Activated T-helper 1 cell treated with anti-CD3 and anti-CD28 coated beads, Interleukin-12 subunit alpha, Interleukin-12 subunit beta, Interleukin-2, Interleukin-4 antibody, amounts not matched to agents 30 ng/mL and 10 ng/mL and 1 ng/mL, durations not matched to agents 14 hours and 24 hours and 36 hours (primary cell): ENCODE data around the gene ADARB2. TPM values are rescaled to one million over a fixed set of nuclear protein-coding genes. Genes with fewer than 3 reads are reported as not detected.
"Not testable (repeated sequence)": the region's sequence is repeated elsewhere in the genome, so short reads cannot be mapped to it uniquely, and the experiment has no call there.

Experiments
- DNase-seq: peaks from one replicate; pipeline ENCODE4 v3.0.0; 2021; ENCODE audit warnings: low spot score
- H3K27ac Mint-ChIP-seq: one replicate; pipeline ENCODE4 v1.8.0; 2021; ENCODE audit warnings: mild to moderate bottlenecking, mixed read lengths
- H3K27me3 Mint-ChIP-seq: one replicate; pipeline ENCODE4 v1.8.0; 2022; ENCODE audit warnings: mild to moderate bottlenecking, moderate library complexity, mixed read lengths; ENCODE audit not compliant: insufficient read depth
- H3K36me3 Mint-ChIP-seq: one replicate; pipeline ENCODE4 v1.8.0; 2021; ENCODE audit warnings: low read depth, mixed read lengths
- H3K4me1 Mint-ChIP-seq: one replicate; pipeline ENCODE4 v1.8.0; 2021; ENCODE audit warnings: low read depth, mixed read lengths
- H3K4me3 Mint-ChIP-seq: one replicate; pipeline ENCODE4 v1.8.0; 2021; ENCODE audit warnings: mild to moderate bottlenecking, moderate library complexity, mixed read lengths
- H3K9me3 Mint-ChIP-seq: one replicate; pipeline ENCODE4 v1.8.0; 2021; ENCODE audit warnings: mixed read lengths
- intact Hi-C: fragments of 100-400 bp; cut with micrococcal nuclease; formaldehyde crosslinking; loops from one replicate; pipeline ENCODE4 v1.15.1; 2024
- total RNA-seq: library from RNA; stranded (reverse); gene quantifications from 2 replicates; pipeline ENCODE4 v1.2.3, GENCODE V29; 2022

The ADARB2 gene
- total RNA-seq, 1 donor from 2014 or later: 0.05 TPM

GRCh38 chr10:1402816-1403507 is 334.4 kb downstream of the ADARB2 start:
- intact Hi-C loops: no loop called here
- Mint-ChIP-seq H3K27ac (no peak overlapping the region), H3K4me1 (no peaks in the 10 kb centered on the region), H3K9me3 (no peaks in the 10 kb centered on the region), H3K36me3 (no peaks in the 10 kb centered on the region), H3K4me3 (no peak overlapping the region), H3K27me3 (no peaks in the 10 kb centered on the region)
- no peak for DNase-seq

GRCh38 chr10:1402016-1402770 is 335.1 kb downstream of the ADARB2 start:
- Mint-ChIP-seq H3K4me1 (no peaks in the 10 kb centered on the region), H3K36me3 (no peaks in the 10 kb centered on the region), H3K27me3 (no peaks in the 10 kb centered on the region), H3K9me3 (no peaks in the 10 kb centered on the region), H3K27ac (no peak overlapping the region), H3K4me3 (no peak overlapping the region)
- DNase-seq: no peak
- intact Hi-C loops: no loop called here

GRCh38 chr10:1401071-1401965 is 336.0 kb downstream of the ADARB2 start:
- Mint-ChIP-seq H3K4me1 (no peaks in the 10 kb centered on the region), H3K9me3 (no peaks in the 10 kb centered on the region), H3K36me3 (no peaks in the 10 kb centered on the region), H3K27ac (no peak overlapping the region), H3K4me3 (no peak overlapping the region), H3K27me3 (no peaks in the 10 kb centered on the region)
- no peak for DNase-seq
- intact Hi-C loops: no loop called here

GRCh38 chr10:1400101-1401070 is 336.9 kb downstream of the ADARB2 start:
- H3K36me3 Mint-ChIP-seq: no peaks in the 10 kb centered on the region
- H3K4me3 Mint-ChIP-seq: no peak overlapping the region
- no peaks in the 10 kb centered on the region for H3K9me3 Mint-ChIP-seq
- H3K27me3 Mint-ChIP-seq: no peaks in the 10 kb centered on the region
- intact Hi-C loops: no loop called here
- no peaks in the 10 kb centered on the region for H3K4me1 Mint-ChIP-seq
- no peak for DNase-seq
- H3K27ac Mint-ChIP-seq: no peak overlapping the region

- no peak for DNase-seq
- Mint-ChIP-seq H3K9me3 (no peaks in the 10 kb centered on the region), H3K4me3 (no peak overlapping the region), H3K4me1 (no peaks in the 10 kb centered on the region), H3K36me3 (no peaks in the 10 kb centered on the region), H3K27ac (no peak overlapping the region), H3K27me3 (no peaks in the 10 kb centered on the region)
- intact Hi-C loops: no loop called here
These were observed 337.8 kb downstream of the ADARB2 start for GRCh38 chr10:1399431-1400100.

GRCh38 chr10:1398626-1399410 is 338.5 kb downstream of the ADARB2 start:
- Mint-ChIP-seq H3K4me1 (no peaks in the 10 kb centered on the region), H3K27ac (no peak overlapping the region), H3K4me3 (no peak overlapping the region), H3K27me3 (no peaks in the 10 kb centered on the region), H3K36me3 (no peaks in the 10 kb centered on the region), H3K9me3 (no peaks in the 10 kb centered on the region)
- intact Hi-C loops: no loop called here
- DNase-seq: no peak

- H3K4me3 Mint-ChIP-seq, H3K9me3 Mint-ChIP-seq, H3K27ac Mint-ChIP-seq, H3K27me3 Mint-ChIP-seq, H3K4me1 Mint-ChIP-seq, H3K36me3 Mint-ChIP-seq, intact Hi-C loops, DNase-seq: not testable (repeated sequence)
These were observed 339.2 kb downstream of the ADARB2 start for GRCh38 chr10:1398116-1398515.

- no peak for DNase-seq
- intact Hi-C loops: no loop called here
- Mint-ChIP-seq H3K4me3 (no peak overlapping the region), H3K27ac (no peak overlapping the region), H3K9me3 (no peaks in the 10 kb centered on the region), H3K36me3 (no peaks in the 10 kb centered on the region), H3K4me1 (no peaks in the 10 kb centered on the region), H3K27me3 (no peaks in the 10 kb centered on the region)
These were observed 341.1 kb downstream of the ADARB2 start for GRCh38 chr10:1396297-1396635.

- Mint-ChIP-seq H3K27ac (no peak overlapping the region), H3K4me3 (no peak overlapping the region), H3K27me3 (no peaks in the 10 kb centered on the region), H3K36me3 (no peaks in the 10 kb centered on the region), H3K4me1 (no peaks in the 10 kb centered on the region), H3K9me3 (no peaks in the 10 kb centered on the region)
- DNase-seq: no peak
- intact Hi-C loops: no loop called here
These were observed 341.6 kb downstream of the ADARB2 start for GRCh38 chr10:1395481-1396296.

- intact Hi-C loops: no loop called here
- Mint-ChIP-seq H3K4me3 (no peak overlapping the region), H3K27ac (no peak overlapping the region), H3K36me3 (no peaks in the 10 kb centered on the region), H3K4me1 (no peaks in the 10 kb centered on the region), H3K27me3 (no peaks in the 10 kb centered on the region), H3K9me3 (no peaks in the 10 kb centered on the region)
- DNase-seq: no peak
These were observed 342.3 kb downstream of the ADARB2 start for GRCh38 chr10:1395025-1395480.
